SU-DHL-6 (cell line): ENCODE results near the gene CEP57L1.

ENCODE experiments used
- EZH2phosphoT487 ChIP-seq: fragments of 200-600 bp; sonication (generic), shearing (Covaris generic); conservative IDR thresholded peaks from 2 replicates; pipeline ENCODE4 v1.6.1; 2018; ENCODE audit warnings: mild to moderate bottlenecking, antibody characterized with exemption, low read length, moderate library complexity, mixed read lengths
- TF ChIP-seq, protein P1 (sequence below): fragments of 200-600 bp; sonication (generic); IDR thresholded peaks from one replicate; pipeline ENCODE4 v1.5.1; 2017; ENCODE audit warnings: antibody characterized with exemption, mild to moderate bottlenecking, low read length, moderate library complexity; ENCODE audit not compliant: insufficient read depth, poor library complexity, severe bottlenecking

- TF ChIP-seq, protein P1, sequence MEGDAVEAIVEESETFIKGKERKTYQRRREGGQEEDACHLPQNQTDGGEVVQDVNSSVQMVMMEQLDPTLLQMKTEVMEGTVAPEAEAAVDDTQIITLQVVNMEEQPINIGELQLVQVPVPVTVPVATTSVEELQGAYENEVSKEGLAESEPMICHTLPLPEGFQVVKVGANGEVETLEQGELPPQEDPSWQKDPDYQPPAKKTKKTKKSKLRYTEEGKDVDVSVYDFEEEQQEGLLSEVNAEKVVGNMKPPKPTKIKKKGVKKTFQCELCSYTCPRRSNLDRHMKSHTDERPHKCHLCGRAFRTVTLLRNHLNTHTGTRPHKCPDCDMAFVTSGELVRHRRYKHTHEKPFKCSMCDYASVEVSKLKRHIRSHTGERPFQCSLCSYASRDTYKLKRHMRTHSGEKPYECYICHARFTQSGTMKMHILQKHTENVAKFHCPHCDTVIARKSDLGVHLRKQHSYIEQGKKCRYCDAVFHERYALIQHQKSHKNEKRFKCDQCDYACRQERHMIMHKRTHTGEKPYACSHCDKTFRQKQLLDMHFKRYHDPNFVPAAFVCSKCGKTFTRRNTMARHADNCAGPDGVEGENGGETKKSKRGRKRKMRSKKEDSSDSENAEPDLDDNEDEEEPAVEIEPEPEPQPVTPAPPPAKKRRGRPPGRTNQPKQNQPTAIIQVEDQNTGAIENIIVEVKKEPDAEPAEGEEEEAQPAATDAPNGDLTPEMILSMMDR = no peak
- no peak for TF ChIP-seq EZH2phosphoT487
Observed at GRCh38 chr6:109048670-109049415, 46.5 kb upstream of the CEP57L1 start.
